H1 (cell line): ENCODE data around the gene RMDN2. TPM values are rescaled to one million over a fixed set of nuclear protein-coding genes. Genes with fewer than 3 reads are reported as not detected.

Experiments
- CTCF ChIA-PET: fragments of 300-600 bp; sonication (Branson Sonifier 250); formaldehyde crosslinking; loops from one replicate; lab custom pipeline; 2021; ENCODE audit not compliant: partially characterized antibody; lab: Charles Lee
- POLR2A ChIA-PET: fragments of 300-600 bp; sonication (Branson Sonifier 250); formaldehyde crosslinking; loops from one replicate; lab custom pipeline; 2021; ENCODE audit warnings: inconsistent platforms; ENCODE audit not compliant: partially characterized antibody; lab: Charles Lee
- DNase-seq, 2 experiments: peaks; one replicate each; pipeline versions ENCODE4 v3.0.0 to v3.0.0-alpha.2; 2010 to 2022; ENCODE audit warnings: low spot score in 2 of 2, low read depth in 1 of 2, mixed read lengths in 1 of 2
- FAIRE-seq: peaks from 2 replicates; lab custom pipeline; 2011; peaks lifted over from hg19 to GRCh38; lab: Jason Lieb, UNC
- H2AFZ ChIP-seq: 2 replicates; pipeline ENCODE4 v1.8.1; 2012; ENCODE audit warnings: low read length, inconsistent platforms
- H2AK5ac ChIP-seq: 2 replicates; pipeline ENCODE4 v1.6.1; 2013; ENCODE audit warnings: low read depth, low read length
- H2BK120ac ChIP-seq: replicated peaks from 2 replicates; pipeline ENCODE3; 2013; ENCODE audit warnings: low read depth, low read length, inconsistent platforms
- H2BK12ac ChIP-seq: 2 replicates; pipeline ENCODE4 v1.6.1; 2013; ENCODE audit warnings: low read depth, low read length
- H2BK15ac ChIP-seq: 2 replicates; pipeline ENCODE4 v1.6.1; 2013; ENCODE audit warnings: low read length
- H2BK20ac ChIP-seq: 2 replicates; pipeline ENCODE4 v1.6.1; 2013; ENCODE audit warnings: low read length
- H2BK5ac ChIP-seq: 2 replicates; pipeline ENCODE4 v1.6.1; 2013; ENCODE audit warnings: low read depth, low read length
- H3K14ac ChIP-seq: 2 replicates; pipeline ENCODE4 v1.6.1; 2013; ENCODE audit warnings: inconsistent platforms; ENCODE audit not compliant: insufficient read length
- H3K18ac ChIP-seq: 2 replicates; pipeline ENCODE4 v1.6.1; 2013; ENCODE audit warnings: low read length; ENCODE audit errors: extremely low read depth
- H3K23ac ChIP-seq: 2 replicates; pipeline ENCODE4 v1.6.1; 2013; ENCODE audit warnings: inconsistent platforms; ENCODE audit not compliant: insufficient read length
- H3K23me2 ChIP-seq: 2 replicates; pipeline ENCODE4 v1.6.1; 2013; ENCODE audit warnings: low read depth, low read length
- H3K27ac ChIP-seq: 2 replicates; pipeline ENCODE4 v1.6.1; 2011; ENCODE audit warnings: low read depth, low read length, inconsistent platforms
- H3K27me3 ChIP-seq, 4 experiments: replicated peaks in 1 of 4; 1 replicate in 1 of 4; 2 replicates in 3 of 4; pipeline versions ENCODE4 v1.6.1 to v1.8.1; 2011 to 2013; ENCODE audit warnings: low read length in 3 of 4, mild to moderate bottlenecking in 3 of 4, inconsistent platforms in 2 of 4, mixed read lengths in 2 of 4, moderate library complexity in 1 of 4; ENCODE audit not compliant: control insufficient read depth in 3 of 4, insufficient read depth in 3 of 4; ENCODE audit errors: extremely low read depth in 1 of 4
- H3K36me3 ChIP-seq, 4 experiments: 2 replicates each; pipeline versions ENCODE4 v1.6.1 to v1.8.1; 2011 to 2013; ENCODE audit warnings: mild to moderate bottlenecking in 4 of 4, low read length in 3 of 4, moderate library complexity in 2 of 4, control low read depth in 1 of 4, inconsistent platforms in 1 of 4; ENCODE audit not compliant: insufficient read depth in 4 of 4, control insufficient read depth in 2 of 4
- H3K4ac ChIP-seq: replicated peaks from 2 replicates; pipeline ENCODE3; 2013; ENCODE audit warnings: low read length, low read depth, mixed read lengths, inconsistent platforms; ENCODE audit not compliant: insufficient read length
- H3K4me1 ChIP-seq, 4 experiments: replicated peaks in 1 of 4; 1 replicate in 1 of 4; 2 replicates in 3 of 4; pipeline versions ENCODE4 v1.6.1 to v1.8.1; 2011 to 2013; ENCODE audit warnings: low read length in 3 of 4, inconsistent platforms in 2 of 4, mixed read lengths in 1 of 4; ENCODE audit not compliant: insufficient read depth in 4 of 4, control insufficient read depth in 3 of 4
- H3K4me2 ChIP-seq, 2 experiments: 2 replicates each; pipeline versions ENCODE4 v1.6.1 to v1.8.1; 2011 to 2013; ENCODE audit warnings: low read depth in 2 of 2, low read length in 2 of 2, control low read depth in 1 of 2, inconsistent platforms in 1 of 2, mild to moderate bottlenecking in 1 of 2; ENCODE audit not compliant: insufficient read depth in 1 of 2
- H3K4me3 ChIP-seq, 4 experiments: fragments of 200-600, 300-600 bp in 1 of 4; sonication (generic), shearing (Covaris generic), sonication (Bioruptor Twin) in 1 of 4; 2 replicates each; pipeline versions ENCODE4 v1.5.1 to v1.8.1; 2011 to 2016; ENCODE audit warnings: low read length in 4 of 4, low read depth in 3 of 4, control low read depth in 2 of 4, inconsistent platforms in 2 of 4, mild to moderate bottlenecking in 2 of 4, mixed read lengths in 1 of 4, moderate library complexity in 1 of 4; ENCODE audit not compliant: insufficient read depth in 2 of 4; ENCODE audit errors: extremely low read depth in 1 of 4
- H3K56ac ChIP-seq: replicated peaks from 2 replicates; pipeline ENCODE3; 2013; ENCODE audit warnings: low read depth, mild to moderate bottlenecking, mixed read lengths, low read length, inconsistent platforms; ENCODE audit not compliant: insufficient read length
- H3K79me1 ChIP-seq: 2 replicates; pipeline ENCODE4 v1.6.1; 2013; ENCODE audit warnings: low read depth, low read length, control low read depth
- H3K79me2 ChIP-seq, 2 experiments: 2 replicates each; pipeline versions ENCODE4 v1.6.1 to v1.8.1; 2012 to 2013; ENCODE audit warnings: low read length in 2 of 2, mild to moderate bottlenecking in 2 of 2, inconsistent platforms in 1 of 2; ENCODE audit not compliant: insufficient read depth in 2 of 2, control insufficient read depth in 1 of 2
- H3K9ac ChIP-seq, 4 experiments: replicated peaks in 1 of 4; 1 replicate in 1 of 4; 2 replicates in 3 of 4; pipeline versions ENCODE4 v1.6.1 to v1.8.1; 2011 to 2013; ENCODE audit warnings: low read depth in 3 of 4, low read length in 3 of 4, control low read depth in 2 of 4, mild to moderate bottlenecking in 2 of 4, moderate library complexity in 2 of 4, inconsistent platforms in 1 of 4; ENCODE audit errors: extremely low read depth in 1 of 4
- H3K9me3 ChIP-seq, 2 experiments: 2 replicates each; pipeline versions ENCODE4 v1.6.1 to v1.8.1; 2012 to 2013; ENCODE audit warnings: mild to moderate bottlenecking in 2 of 2, moderate library complexity in 2 of 2, control low read depth in 1 of 2, inconsistent platforms in 1 of 2, low read depth in 1 of 2, low read length in 1 of 2, mixed read lengths in 1 of 2; ENCODE audit not compliant: insufficient read depth in 2 of 2
- H4K20me1 ChIP-seq, 2 experiments: replicated peaks in 1 of 2; 2 replicates each; pipeline versions ENCODE3 to v1.8.1; 2011 to 2013; ENCODE audit warnings: inconsistent platforms in 2 of 2, low read length in 2 of 2, mild to moderate bottlenecking in 1 of 2; ENCODE audit not compliant: insufficient read depth in 2 of 2, control insufficient read depth in 1 of 2
- H4K5ac ChIP-seq: 2 replicates; pipeline ENCODE4 v1.6.1; 2013; ENCODE audit warnings: low read length, low read depth, mixed read lengths, inconsistent platforms; ENCODE audit not compliant: insufficient read length
- H4K8ac ChIP-seq: 2 replicates; pipeline ENCODE4 v1.8.0; 2013; ENCODE audit warnings: mild to moderate bottlenecking, moderate library complexity, low read length, inconsistent platforms; ENCODE audit not compliant: insufficient read depth; ENCODE audit errors: extremely low read depth
- H4K91ac ChIP-seq: replicated peaks from 2 replicates; pipeline ENCODE3; 2013; ENCODE audit warnings: low read length, mixed read lengths, inconsistent platforms; ENCODE audit not compliant: insufficient read length
- CBX8 ChIP-seq: fragments of 300-800, 300-1000 bp; sonication (generic); IDR thresholded peaks from 2 replicates; pipeline ENCODE4 v1.7.1; 2016; ENCODE audit warnings: low read depth, low read length, borderline replicate concordance
- CTBP2 ChIP-seq: IDR thresholded peaks from 2 replicates; pipeline ENCODE4 v1.7.0; 2011; ENCODE audit warnings: borderline replicate concordance, mild to moderate bottlenecking, moderate library complexity, mixed read lengths, low read length; ENCODE audit not compliant: insufficient read depth, insufficient read length
- E2F6 ChIP-seq: IDR thresholded peaks from 2 replicates; pipeline ENCODE4 v1.6.1; 2012; ENCODE audit warnings: inconsistent platforms
- EZH2 ChIP-seq: fragments of 200-600 bp; sonication (generic); IDR thresholded peaks from 2 replicates; pipeline ENCODE4 v1.7.1; 2012; ENCODE audit warnings: low read depth, mild to moderate bottlenecking, moderate library complexity, low read length, inconsistent platforms; ENCODE audit not compliant: severe bottlenecking
- RFX5 ChIP-seq: IDR thresholded peaks from 2 replicates; pipeline ENCODE4 v1.6.1; 2011; ENCODE audit warnings: low read depth, low read length, improper control_type of control experiment, borderline replicate concordance
- SP2 ChIP-seq: IDR thresholded peaks from 2 replicates; pipeline ENCODE4 v1.6.1; 2012; ENCODE audit warnings: mild to moderate bottlenecking, low read length, inconsistent platforms
- TCF12 ChIP-seq: IDR thresholded peaks from 2 replicates; pipeline ENCODE4 v1.6.1; 2011; ENCODE audit warnings: low read depth, mild to moderate bottlenecking, low read length
- YY1 ChIP-seq: IDR thresholded peaks from 2 replicates; pipeline ENCODE4 v1.6.1; 2011; ENCODE audit warnings: low read depth, mild to moderate bottlenecking, low read length
- WGBS, 2 experiments: shearing (Covaris generic) in 1 of 2; methylation state at CpG; one replicate each; pipeline versions ENCODE4 v1.1.6 to v1.1.7; 2013 to 2015; ENCODE audit warnings: low lambda C conversion rate in 2 of 2, mixed read lengths in 2 of 2, inconsistent platforms in 1 of 2, low coverage in 1 of 2, missing lambda C conversion rate in 1 of 2; ENCODE audit not compliant: insufficient replicate concordance in 2 of 2, insufficient coverage in 1 of 2, insufficient read length in 1 of 2; ENCODE audit errors: extremely low coverage in 1 of 2, missing lambda C conversion rate in 1 of 2; 5-methylcytosine and 5-hydroxymethylcytosine counted together
- polyA plus RNA-seq, 7 experiments: library from polyadenylated mRNA; depleted of rRNA in 3 of 7; stranded (reverse) in 5 of 7; unstranded in 2 of 7; fragments of >200 nt in 5 of 7; fragments of 200-250 nt in 2 of 7; gene quantifications; 1 replicate in 5 of 7; 2 replicates in 1 of 7; 4 replicates in 1 of 7; pipeline versions ENCODE4 v1.2.1 to v1.2.3, GENCODE V29; 2011 to 2013; ENCODE audit warnings: missing spikeins in 2 of 7, mixed read lengths in 2 of 7
- total RNA-seq: library from RNA; stranded (reverse); fragmentation: NEBNext Ultra II Directional; extraction: Animal tissue kit (Norgen Biotek cat#: 25700); gene quantifications from 2 replicates; pipeline ENCODE4 v1.2.1, GENCODE V29; 2021

The RMDN2 gene
- total and polyA plus RNA-seq, 2 of the 8 experiments (the other 6 are each of a cell fraction or from before 2014, with no cell fraction given) = 0.53 to 3.0 TPM

GRCh38 chr2:37885329-37885993, 39.6 kb upstream of the RMDN2 start:
- no peak overlapping the region for H4K8ac ChIP-seq
- peaks cover 1% of the 10 kb centered on the region; the same call in 1 of the 2 replicates for H3K23me2 ChIP-seq
- H3K4me2 ChIP-seq = peak overlapping the region; percentile 13 to 36; a peak in 1 of 4 replicates
- H2BK12ac ChIP-seq = no peak overlapping the region
- no peak overlapping the region for H2BK120ac ChIP-seq
- DNase-seq = no peak
- H3K14ac ChIP-seq = no peak overlapping the region
- no peaks in the 10 kb centered on the region for H3K79me1 ChIP-seq
- H3K23ac ChIP-seq = no peak overlapping the region
- no peaks in the 10 kb centered on the region for H4K20me1 ChIP-seq
- H3K27ac ChIP-seq = no peak overlapping the region
- no peak for FAIRE-seq
- no peak overlapping the region; the same call in 1 of the 2 replicates for H3K18ac ChIP-seq
- H2AFZ ChIP-seq = peak overlapping the region; percentile 1; the same call in 1 of the 2 replicates
- H2AK5ac ChIP-seq = no peak overlapping the region
- H3K4me3 ChIP-seq = no peak overlapping the region; a peak in 2 of 8 replicates
- peak overlapping the region; percentile 48; the same call in 1 of the 2 replicates for H2BK20ac ChIP-seq
- H4K5ac ChIP-seq = no peak overlapping the region
- POLR2A ChIA-PET = interaction anchor here (0.7 kb wide), 1 partner anchor 527 kb away, joined by 3 read pairs; no protein-coding TSS in a partner anchor
- H2BK15ac ChIP-seq = no peak overlapping the region
- no peak overlapping the region for H3K4ac ChIP-seq
- no peaks in the 10 kb centered on the region for H3K36me3 ChIP-seq
- no peak overlapping the region for H3K9ac ChIP-seq
- no peaks in the 10 kb centered on the region for H3K79me2 ChIP-seq
- no peaks in the 10 kb centered on the region for H3K27me3 ChIP-seq
- CTCF ChIA-PET = interaction anchor here (0.6 to 7.6 kb wide), 9 partner anchors 8 to 489 kb away, joined by 3 to 91 read pairs (median 4); no protein-coding TSS in a partner anchor
- WGBS, 2 experiments = 34% methylated on average over 3 of the region's 3 CpGs; no CpG with 5 or more reads in 1 of the 2 experiments
- H3K9me3 ChIP-seq = no peaks in the 10 kb centered on the region
- no peak overlapping the region for H2BK5ac ChIP-seq
- H3K4me1 ChIP-seq = peaks cover 4 to 14% (median 7%) of the 10 kb centered on the region in 4 experiments; a peak in 5 of 7 replicates
- no peak overlapping the region for H3K56ac ChIP-seq
- H4K91ac ChIP-seq = peak overlapping the region; percentile 3
- TF ChIP-seq CBX8 = no peak
- TF ChIP-seq EZH2 = no peak
- no peak for TF ChIP-seq YY1
- no peak for TF ChIP-seq TCF12
- TF ChIP-seq E2F6 = no peak
- no peak for TF ChIP-seq RFX5
- no peak for TF ChIP-seq SP2
- TF ChIP-seq CTBP2 = no peak
